AG09319 (cell line): ENCODE data around the gene NAPB.
A peak's percentile ranks its signal among the peaks of the same experiment; 100 is the strongest.

Source experiments
- DNase-seq: peaks from one replicate; pipeline ENCODE4 v3.0.0-alpha.2; 2010; ENCODE audit warnings: low read depth; ENCODE audit errors: extremely low read depth
- TF ChIP-seq, protein P1 (sequence below): IDR thresholded peaks from 2 replicates; pipeline ENCODE4 v1.5.1; 2011; ENCODE audit warnings: low read depth, mild to moderate bottlenecking, inconsistent platforms, low read length, moderate library complexity

NAPB gene

DNA sequence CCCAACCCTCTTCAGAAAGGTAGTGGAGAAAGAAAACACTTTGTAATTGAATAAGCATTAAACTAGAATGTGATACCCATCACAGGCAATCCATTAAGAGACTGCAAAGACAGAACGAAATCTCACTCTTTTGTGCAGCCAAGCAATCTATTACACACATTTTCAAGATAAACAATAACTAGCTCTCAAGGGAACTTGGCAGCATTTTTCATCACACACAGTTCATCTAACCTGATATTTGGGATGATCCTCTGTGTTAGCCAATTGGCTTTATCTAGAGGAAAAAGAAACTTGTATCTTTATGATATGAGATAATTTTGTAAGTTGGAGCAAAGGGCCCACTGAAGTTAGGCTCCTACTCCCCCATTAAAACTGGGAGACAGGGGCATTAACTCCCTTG is 60.8 kb downstream of the NAPB start:
- TF ChIP-seq, protein P1, sequence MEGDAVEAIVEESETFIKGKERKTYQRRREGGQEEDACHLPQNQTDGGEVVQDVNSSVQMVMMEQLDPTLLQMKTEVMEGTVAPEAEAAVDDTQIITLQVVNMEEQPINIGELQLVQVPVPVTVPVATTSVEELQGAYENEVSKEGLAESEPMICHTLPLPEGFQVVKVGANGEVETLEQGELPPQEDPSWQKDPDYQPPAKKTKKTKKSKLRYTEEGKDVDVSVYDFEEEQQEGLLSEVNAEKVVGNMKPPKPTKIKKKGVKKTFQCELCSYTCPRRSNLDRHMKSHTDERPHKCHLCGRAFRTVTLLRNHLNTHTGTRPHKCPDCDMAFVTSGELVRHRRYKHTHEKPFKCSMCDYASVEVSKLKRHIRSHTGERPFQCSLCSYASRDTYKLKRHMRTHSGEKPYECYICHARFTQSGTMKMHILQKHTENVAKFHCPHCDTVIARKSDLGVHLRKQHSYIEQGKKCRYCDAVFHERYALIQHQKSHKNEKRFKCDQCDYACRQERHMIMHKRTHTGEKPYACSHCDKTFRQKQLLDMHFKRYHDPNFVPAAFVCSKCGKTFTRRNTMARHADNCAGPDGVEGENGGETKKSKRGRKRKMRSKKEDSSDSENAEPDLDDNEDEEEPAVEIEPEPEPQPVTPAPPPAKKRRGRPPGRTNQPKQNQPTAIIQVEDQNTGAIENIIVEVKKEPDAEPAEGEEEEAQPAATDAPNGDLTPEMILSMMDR, result no peak
- no peak for DNase-seq

DNA sequence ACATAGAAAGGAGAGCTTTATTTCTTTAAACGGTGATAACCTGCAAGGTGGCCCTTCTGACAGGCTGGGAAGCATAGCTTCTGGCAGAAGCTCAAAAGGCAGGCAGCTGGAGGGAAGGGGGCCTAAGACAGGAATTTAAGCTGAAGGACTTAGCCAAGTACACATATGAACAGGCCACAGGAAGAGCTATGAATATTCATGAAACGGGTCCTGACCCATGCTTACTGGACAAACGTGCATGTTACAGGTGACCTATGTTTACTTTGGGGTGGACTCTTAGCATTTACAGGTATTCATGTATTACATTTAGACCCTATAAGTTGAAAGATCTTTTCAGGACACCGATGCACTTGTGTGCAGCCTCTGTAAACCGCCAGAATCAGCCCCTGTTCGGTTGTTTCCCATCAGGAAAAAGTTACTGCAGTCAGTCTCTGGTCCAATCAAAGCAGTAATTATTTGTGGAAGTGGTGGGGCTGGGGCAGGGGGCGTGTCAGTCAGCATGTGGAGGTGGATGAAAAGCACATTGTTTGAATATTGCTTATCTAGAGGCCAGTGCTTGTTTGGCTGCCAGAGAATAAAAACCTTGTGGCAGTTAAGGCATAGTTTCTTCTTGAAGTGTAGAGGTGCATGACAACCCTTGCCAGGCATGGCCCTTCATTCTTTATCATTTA is 62.2 kb downstream of the NAPB start:
- DNase-seq, result no peak
- TF ChIP-seq, protein P1, result no peak

DNA sequence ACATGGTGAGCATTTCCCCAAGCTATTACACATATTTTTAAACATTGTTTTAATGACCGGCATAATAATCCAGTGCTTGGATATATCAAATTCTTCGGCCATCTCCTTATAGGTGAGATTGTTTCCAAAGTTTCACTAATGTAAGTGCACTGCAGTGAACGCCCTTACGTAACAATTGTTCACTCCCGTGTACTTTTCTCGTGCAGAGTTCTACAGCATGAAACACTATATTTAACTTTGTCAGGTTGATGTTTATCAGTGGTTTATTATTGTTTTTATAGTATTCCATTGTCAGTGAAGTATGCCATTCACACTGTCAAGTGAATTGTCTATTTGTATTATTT is 62.8 kb downstream of the NAPB start:
- TF ChIP-seq, protein P1, result no peak
- no peak for DNase-seq

DNA sequence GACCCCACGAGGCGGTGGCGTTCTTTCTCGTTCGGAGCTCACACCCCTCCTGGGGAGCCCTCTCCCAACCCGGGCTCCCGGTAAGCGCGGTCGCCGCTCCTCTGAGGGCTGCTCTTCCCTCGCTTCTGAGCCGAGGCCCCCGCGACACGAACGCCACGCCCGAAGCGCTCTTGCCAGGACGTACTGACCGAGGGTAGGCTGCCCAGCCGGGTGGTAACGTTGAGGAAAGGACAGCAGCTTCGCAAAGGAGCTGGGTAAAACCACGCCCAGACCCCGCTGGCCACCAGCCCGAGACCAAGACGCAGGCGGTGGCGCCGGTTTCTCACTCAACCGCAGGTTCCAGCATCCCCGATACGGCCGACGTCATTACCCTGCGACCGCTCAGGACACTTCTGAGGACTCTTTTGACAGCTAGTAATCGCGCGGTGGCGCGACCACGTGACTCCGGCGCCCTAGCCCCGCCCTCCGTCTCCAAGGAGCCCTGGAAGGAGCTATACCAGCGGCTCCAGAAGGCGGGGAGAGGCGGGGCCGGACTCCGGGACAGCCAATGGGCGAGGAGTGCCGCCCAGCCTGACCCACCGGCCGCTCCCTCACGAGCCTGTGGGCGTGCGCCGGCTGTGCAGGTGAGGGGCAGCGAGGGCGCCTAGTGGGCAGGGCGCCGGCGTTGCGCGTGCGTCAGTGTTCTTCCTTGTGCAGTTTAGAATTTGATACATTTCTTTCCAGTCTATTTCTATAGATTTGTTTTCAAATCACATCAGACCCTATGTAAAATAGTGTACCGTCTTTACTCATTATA is 63.3 kb downstream of the NAPB start:
- TF ChIP-seq, protein P1, result no peak
- peak; percentile 98 for DNase-seq

DNA sequence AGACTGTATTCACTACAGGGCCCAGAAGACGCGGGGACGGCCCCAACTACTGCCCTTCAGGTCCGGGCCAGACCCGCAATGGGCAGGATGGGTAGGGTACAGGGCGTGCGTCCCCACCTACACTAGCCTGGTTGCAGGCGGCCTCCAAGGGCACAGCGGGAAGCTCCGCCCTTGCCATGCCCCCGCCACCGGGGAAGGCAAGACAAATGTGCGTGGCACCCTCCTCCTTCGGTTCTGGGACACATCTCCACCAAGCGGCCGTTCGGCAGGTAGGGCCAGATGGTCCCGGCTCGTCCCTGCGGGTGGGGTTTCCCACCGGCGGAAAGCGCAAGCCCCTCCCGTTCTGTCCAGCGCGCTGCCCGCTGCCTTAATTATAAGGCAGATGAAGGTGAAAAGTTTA is 65.1 kb downstream of the NAPB start:
- no peak for DNase-seq
- TF ChIP-seq, protein P1, result no peak

DNA sequence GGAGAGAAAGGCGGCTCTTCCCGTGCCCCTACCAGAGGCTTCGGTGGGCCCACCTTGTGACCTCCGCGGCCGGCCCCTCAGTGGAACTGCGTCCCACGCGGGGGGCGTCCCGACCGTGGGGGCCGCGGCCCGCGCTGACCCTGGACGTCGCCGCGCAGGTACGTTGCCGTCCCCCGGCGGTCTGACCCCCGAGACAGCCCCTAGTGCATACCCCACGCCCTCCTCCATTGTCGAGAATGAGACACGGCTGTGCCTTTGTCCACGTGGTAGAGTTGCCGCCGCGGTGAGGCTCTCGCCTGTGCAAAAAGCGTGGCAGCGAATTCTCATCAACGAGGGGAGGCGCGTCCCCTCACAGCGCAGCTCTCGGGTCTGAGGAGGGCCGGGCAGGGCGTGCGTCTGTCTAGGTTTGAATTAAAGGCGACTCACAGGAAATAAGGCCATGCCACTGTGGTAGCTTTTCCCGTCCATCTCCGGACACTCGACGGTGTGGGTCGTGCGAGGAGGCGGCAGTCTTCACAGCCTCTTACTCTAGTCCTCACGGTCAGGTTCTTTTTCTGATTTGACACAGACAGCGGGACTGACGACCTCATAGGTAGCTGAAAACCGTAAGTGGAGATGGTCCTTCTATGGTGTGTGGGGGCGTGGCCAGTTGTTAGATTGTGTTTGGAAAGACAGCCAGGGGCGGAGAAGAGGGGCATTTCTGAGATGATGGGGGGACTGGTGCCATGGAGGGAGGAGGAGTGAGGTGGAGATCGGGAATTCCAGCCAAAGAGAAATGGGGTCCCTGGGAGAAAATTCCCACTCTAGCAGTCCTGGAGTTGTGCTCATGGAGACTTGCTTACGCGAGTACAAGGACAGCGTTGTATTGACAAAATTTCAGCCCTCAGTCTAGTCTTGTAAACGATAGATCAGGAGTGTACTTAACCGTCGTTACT is 70.1 kb downstream of the NAPB start:
- DNase-seq, result no peak

More for the DNA sequence above, 70.1 kb downstream of the NAPB start:
- TF ChIP-seq, protein P1, result no peak
